ENCODE results near the gene KRT28.

Gene KRT28

DNA sequence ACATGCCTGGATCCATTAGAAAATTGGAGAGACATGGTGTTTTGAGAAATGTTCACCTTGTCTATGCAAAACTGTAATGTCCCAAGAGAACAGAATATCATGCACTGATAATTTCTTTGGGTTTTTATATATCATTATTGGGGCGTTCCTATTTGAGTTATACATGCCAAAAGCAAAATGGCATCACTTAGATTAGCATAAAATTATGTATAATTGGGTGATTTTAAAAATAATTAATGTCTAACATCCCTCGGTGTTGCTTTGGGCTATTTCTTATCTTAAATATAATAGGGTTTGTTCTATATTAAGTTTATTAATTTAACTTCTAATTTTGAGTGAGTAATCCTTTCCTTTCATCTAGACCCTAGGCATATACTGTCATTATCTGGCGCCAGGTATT is at the start of gene KRT28:
KRT28 (minus strand) TSS at position 101 of the 400 bp plus-strand sequence; CDS start at position 35, 66 bp downstream.
- H3K4me3 ChIP-seq (ENCODE audit: insufficient read depth, low read length, poor library complexity, severe bottlenecking) = no peak within 1 kb of the TSS
- H3K9me2 ChIP-seq (replicated peaks; ENCODE audit: insufficient read depth, low read length) = no peaks in the 10 kb centered on the region
- H4K20me1 ChIP-seq (ENCODE audit: low read depth, low read length) = no peaks in the 10 kb centered on the region
- no peaks in the 10 kb centered on the region for H3K27me3 ChIP-seq (ENCODE audit: low read length)
- no peaks in the 10 kb centered on the region for H3K79me2 ChIP-seq (ENCODE audit: insufficient read depth, low read length)
- TF ChIP-seq, protein P1, sequence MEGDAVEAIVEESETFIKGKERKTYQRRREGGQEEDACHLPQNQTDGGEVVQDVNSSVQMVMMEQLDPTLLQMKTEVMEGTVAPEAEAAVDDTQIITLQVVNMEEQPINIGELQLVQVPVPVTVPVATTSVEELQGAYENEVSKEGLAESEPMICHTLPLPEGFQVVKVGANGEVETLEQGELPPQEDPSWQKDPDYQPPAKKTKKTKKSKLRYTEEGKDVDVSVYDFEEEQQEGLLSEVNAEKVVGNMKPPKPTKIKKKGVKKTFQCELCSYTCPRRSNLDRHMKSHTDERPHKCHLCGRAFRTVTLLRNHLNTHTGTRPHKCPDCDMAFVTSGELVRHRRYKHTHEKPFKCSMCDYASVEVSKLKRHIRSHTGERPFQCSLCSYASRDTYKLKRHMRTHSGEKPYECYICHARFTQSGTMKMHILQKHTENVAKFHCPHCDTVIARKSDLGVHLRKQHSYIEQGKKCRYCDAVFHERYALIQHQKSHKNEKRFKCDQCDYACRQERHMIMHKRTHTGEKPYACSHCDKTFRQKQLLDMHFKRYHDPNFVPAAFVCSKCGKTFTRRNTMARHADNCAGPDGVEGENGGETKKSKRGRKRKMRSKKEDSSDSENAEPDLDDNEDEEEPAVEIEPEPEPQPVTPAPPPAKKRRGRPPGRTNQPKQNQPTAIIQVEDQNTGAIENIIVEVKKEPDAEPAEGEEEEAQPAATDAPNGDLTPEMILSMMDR (IDR thresholded peaks at IDR 0.05; ENCODE audit: insufficient read depth, low read length, poor library complexity, severe bottlenecking) = no peak
- TF ChIP-seq EZH2phosphoT487 (conservative IDR thresholded peaks at IDR 0.05; ENCODE audit: low read length) = no peak
- H2AFZ ChIP-seq (ENCODE audit: low read depth, low read length, severe bottlenecking) = no peak within 1 kb of the TSS
- no peaks in the 10 kb centered on the region for H3F3A ChIP-seq (ENCODE audit: insufficient read depth)
- no peak within 1 kb of the TSS for H3K4me2 ChIP-seq (ENCODE audit: low read depth, low read length, poor library complexity, severe bottlenecking)
- H3K27ac ChIP-seq (ENCODE audit: low read depth, low read length) = no peak within 1 kb of the TSS
- no peak within 1 kb of the TSS for H3K9ac ChIP-seq (ENCODE audit: low read length)
- no peaks in the 10 kb centered on the region for H3K9me3 ChIP-seq (ENCODE audit: insufficient read depth, low read length)
- no peaks in the 10 kb centered on the region for H3K36me3 ChIP-seq (ENCODE audit: low read length)

GRCh38 chr17:40848583-40849235 is 49.0 kb upstream of the KRT28 start:
- H3K9me3 ChIP-seq (ENCODE audit: insufficient read depth, low read length) = no peaks in the 10 kb centered on the region
- no peaks in the 10 kb centered on the region for H3K27me3 ChIP-seq (ENCODE audit: low read length)
- H2AFZ ChIP-seq (ENCODE audit: low read depth, low read length, severe bottlenecking) = no peak overlapping the region
- H3K36me3 ChIP-seq (ENCODE audit: low read length) = no peaks in the 10 kb centered on the region
- no peaks in the 10 kb centered on the region for H4K20me1 ChIP-seq (ENCODE audit: low read depth, low read length)
- H3K27ac ChIP-seq (ENCODE audit: low read depth, low read length) = no peak overlapping the region
- H3K9me2 ChIP-seq (replicated peaks; ENCODE audit: insufficient read depth, low read length) = no peaks in the 10 kb centered on the region
- no peak overlapping the region for H3K9ac ChIP-seq (ENCODE audit: low read length)
- H3K79me2 ChIP-seq (ENCODE audit: insufficient read depth, low read length) = no peaks in the 10 kb centered on the region
- TF ChIP-seq, protein P1 (IDR thresholded peaks at IDR 0.05; ENCODE audit: insufficient read depth, low read length, poor library complexity, severe bottlenecking) = no peak
- no peak for TF ChIP-seq EZH2phosphoT487 (conservative IDR thresholded peaks at IDR 0.05; ENCODE audit: low read length)
- H3K4me3 ChIP-seq (ENCODE audit: insufficient read depth, low read length, poor library complexity, severe bottlenecking) = no peak overlapping the region
- H3K4me2 ChIP-seq (ENCODE audit: low read depth, low read length, poor library complexity, severe bottlenecking) = no peak overlapping the region
- no peaks in the 10 kb centered on the region for H3F3A ChIP-seq (ENCODE audit: insufficient read depth)

- Histone ChIP-seq H3K9ac (ENCODE audit: low read length) (no peak overlapping the region), H3F3A (ENCODE audit: insufficient read depth) (no peaks in the 10 kb centered on the region), H3K9me2 (replicated peaks; ENCODE audit: insufficient read depth, low read length) (no peaks in the 10 kb centered on the region), H3K27me3 (ENCODE audit: low read length) (no peaks in the 10 kb centered on the region), H3K27ac (ENCODE audit: low read depth, low read length) (no peak overlapping the region), H4K20me1 (ENCODE audit: low read depth, low read length) (no peaks in the 10 kb centered on the region), H2AFZ (ENCODE audit: low read depth, low read length, severe bottlenecking) (no peak overlapping the region), H3K4me3 (ENCODE audit: insufficient read depth, low read length, poor library complexity, severe bottlenecking) (no peak overlapping the region), H3K4me2 (ENCODE audit: low read depth, low read length, poor library complexity, severe bottlenecking) (no peak overlapping the region), H3K79me2 (ENCODE audit: insufficient read depth, low read length) (no peaks in the 10 kb centered on the region), H3K36me3 (ENCODE audit: low read length) (no peaks in the 10 kb centered on the region), H3K9me3 (ENCODE audit: insufficient read depth, low read length) (no peaks in the 10 kb centered on the region)
- TF ChIP-seq, protein P1 (IDR thresholded peaks at IDR 0.05; ENCODE audit: insufficient read depth, low read length, poor library complexity, severe bottlenecking) = no peak
- TF ChIP-seq EZH2phosphoT487 (conservative IDR thresholded peaks at IDR 0.05; ENCODE audit: low read length) = no peak
These were observed 46.9 kb upstream of the KRT28 start for GRCh38 chr17:40846515-40847144.

All from SU-DHL-6 (cell line).